HG03066 (cell line): ENCODE data around the gene ADTRP.

Experiments used
- ATAC-seq: cut with Tn5 transposase; IDR thresholded peaks from one replicate; pipeline ENCODE4 v1.9.1; 2021; ENCODE audit warnings: low read depth; ENCODE audit not compliant: unreplicated experiment

ADTRP gene

GRCh38 chr6:11672256-11672655 lies 106.3 kb downstream of the ADTRP start:
- no peak for ATAC-seq

- no peak for ATAC-seq
Measured at GRCh38 chr6:11669696-11670095, 108.9 kb downstream of the ADTRP start.

GRCh38 chr6:11668455-11668854 lies 110.1 kb downstream of the ADTRP start:
- ATAC-seq: no peak

GRCh38 chr6:11667876-11668275 lies 110.7 kb downstream of the ADTRP start:
- ATAC-seq: no peak

GRCh38 chr6:11665604-11666326 lies 112.8 kb downstream of the ADTRP start:
- no peak for ATAC-seq
